IPS-18c (cell line): ENCODE measurements around the gene NRIP1.

Experiments used
- H3K4me3 ChIP-seq: 2 replicates; pipeline ENCODE4 v1.7.0; 2013; ENCODE audit warnings: low read depth, mild to moderate bottlenecking, low read length, moderate library complexity; ENCODE audit not compliant: insufficient read depth
- H3K9me3 ChIP-seq: one replicate; pipeline ENCODE4 v1.6.1; 2013; ENCODE audit warnings: mild to moderate bottlenecking, low read length, moderate library complexity; ENCODE audit not compliant: control insufficient read depth, insufficient read depth

The NRIP1 gene

DNA sequence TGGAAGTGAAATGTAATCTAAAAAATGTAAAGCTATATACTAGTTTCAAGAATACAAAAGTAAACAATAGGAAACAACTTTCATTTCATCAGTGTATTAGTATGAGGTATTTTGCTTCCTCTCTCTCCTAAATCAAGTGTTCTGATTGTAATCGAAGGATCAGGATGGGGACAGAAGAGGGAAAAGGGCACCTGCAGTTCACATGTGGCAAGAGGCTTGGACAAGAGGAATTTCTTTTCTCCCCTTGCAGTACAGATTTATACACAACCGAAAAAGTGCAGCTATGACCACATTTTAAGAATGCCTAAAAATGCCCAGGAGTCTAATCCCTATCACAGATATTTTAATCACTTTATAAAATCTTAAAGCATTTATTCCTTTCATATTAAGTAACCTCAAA, 63.7 kb downstream of the NRIP1 start:
- Histone ChIP-seq H3K4me3 (no peak overlapping the region), H3K9me3 (no peaks in the 10 kb centered on the region)

DNA sequence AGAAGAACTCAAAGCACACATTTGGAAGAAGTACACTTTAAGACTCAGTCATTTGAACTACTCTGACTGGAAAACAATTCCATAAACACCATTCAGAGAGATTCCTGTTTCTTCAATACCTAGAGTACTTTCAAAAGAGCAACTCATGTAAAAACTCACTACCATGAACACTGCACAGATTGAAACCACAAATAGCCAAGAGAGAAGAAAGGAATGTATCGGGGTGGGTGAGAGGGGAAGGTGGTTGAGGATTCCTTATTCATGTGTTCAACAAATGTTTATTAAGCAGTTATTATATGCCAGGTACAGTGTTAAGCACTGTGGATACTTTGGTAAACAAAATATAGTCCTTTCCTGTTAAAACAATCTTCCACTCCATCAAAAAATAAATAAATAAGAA, 64.7 kb downstream of the NRIP1 start:
- no peaks in the 10 kb centered on the region for H3K9me3 ChIP-seq
- H3K4me3 ChIP-seq, result no peak overlapping the region

DNA sequence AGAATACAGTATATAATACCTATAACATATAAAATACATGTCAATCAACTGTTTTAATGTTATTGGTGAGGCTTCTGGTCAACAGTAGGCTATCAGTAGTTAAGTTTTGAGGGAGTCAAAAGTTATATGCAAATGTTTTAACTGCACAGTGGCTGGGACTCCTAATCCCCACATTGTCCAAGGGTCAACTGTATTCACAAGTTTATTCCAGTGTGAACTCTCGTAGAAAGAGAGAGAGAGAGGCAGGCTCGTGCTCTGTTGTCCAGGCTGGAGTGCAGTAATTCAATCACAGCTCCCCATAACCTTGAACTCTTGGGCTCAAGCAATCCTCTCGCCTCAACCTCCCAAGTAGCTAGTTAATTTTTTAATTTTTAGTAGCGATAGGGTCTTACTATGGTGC, 66.0 kb downstream of the NRIP1 start:
- no peaks in the 10 kb centered on the region for H3K9me3 ChIP-seq
- no peak overlapping the region for H3K4me3 ChIP-seq

DNA sequence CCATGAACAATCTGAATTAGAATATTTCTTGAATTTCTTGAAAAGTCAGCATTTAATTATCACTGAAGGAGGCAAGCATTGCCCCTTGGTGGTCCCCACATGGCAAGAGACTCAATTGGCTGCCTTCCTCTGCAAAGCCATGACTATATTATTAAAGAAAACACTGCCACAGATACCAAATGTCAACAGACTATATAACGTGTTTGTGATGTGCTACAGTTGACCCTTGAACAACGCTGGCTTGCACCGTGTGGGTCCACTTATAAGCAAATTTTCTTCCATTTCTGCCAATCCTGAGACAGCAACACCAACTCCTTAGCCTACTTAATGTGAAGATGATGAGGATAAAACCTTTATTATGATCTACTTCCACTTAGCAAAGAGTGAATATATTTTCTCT, 66.5 kb downstream of the NRIP1 start:
- no peak overlapping the region for H3K4me3 ChIP-seq
- no peaks in the 10 kb centered on the region for H3K9me3 ChIP-seq

DNA sequence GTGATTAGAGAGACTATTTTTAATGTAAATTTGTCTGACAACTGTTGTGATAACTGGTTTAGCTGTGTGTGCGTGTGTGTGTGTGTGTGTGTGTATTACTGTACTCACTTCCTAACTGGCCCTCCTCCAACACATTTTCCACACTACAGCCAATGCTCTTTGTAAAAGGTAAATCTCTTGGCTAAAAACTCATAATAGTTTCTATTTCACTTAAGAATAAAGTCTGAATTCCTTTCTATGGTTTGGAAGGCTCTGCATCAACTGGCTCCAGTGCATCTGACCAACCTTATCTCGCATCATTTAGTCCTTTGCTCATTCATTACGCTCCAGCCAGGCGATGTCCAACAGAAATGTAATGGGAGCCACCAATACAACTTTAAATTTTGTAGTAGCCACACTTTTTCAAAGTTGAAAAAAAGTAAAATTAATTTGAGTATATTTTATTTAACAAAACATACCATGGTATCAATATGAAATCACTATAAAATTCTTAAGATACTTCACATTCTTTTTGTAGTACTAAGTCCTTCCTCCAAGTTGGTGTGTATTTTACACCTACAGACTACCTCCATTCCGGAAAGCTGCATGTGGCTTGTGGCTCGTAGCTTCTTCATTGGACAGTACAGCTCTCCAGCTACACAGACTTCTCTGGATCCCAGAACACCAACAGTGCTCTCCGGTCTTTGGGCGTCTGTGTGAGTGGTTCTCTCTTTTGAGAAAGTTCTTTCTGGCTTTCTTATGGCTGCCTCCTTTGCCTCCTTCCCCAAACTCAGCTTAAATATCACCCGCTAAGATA, 68.9 kb downstream of the NRIP1 start:
- Histone ChIP-seq H3K4me3 (no peak overlapping the region), H3K9me3 (no peaks in the 10 kb centered on the region)

DNA sequence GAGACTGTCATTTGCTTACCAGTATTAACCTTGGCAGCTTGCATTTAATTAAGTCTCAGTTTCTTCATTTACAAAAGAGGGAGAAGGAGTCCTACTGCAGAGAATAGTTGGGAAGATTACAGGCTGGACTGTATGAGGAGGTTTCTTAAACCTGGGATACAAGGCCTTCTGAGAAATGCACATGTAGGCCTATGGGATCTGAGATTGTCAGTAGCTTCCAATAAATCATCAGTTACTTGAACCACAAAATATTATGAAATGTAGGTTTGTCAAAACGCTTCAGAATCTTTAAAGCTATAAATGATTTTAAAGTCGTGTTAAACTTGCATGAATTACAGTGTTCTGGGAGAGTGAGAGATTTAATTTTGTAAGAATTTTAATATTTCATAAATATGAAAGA, 69.6 kb downstream of the NRIP1 start:
- Histone ChIP-seq H3K4me3 (no peak overlapping the region), H3K9me3 (no peaks in the 10 kb centered on the region)

DNA sequence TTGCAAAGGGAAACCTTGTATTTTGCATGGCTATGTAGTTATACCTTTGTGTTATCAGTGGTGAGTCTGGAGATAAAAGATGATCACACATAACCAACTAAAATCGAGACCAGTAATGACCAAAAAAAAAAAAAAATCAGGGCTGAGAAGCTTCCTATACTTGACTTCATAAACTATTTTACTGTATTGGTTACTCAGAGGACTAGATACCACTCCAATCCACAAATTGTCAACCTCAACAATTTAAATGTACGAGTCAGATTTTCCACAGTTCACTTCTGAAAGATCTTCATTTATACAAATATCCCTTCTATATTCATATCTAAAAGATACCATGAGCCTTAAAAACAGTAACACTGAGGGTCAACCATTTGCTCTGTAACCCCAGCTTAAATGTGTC, 71.7 kb downstream of the NRIP1 start:
- Histone ChIP-seq H3K4me3 (no peak overlapping the region), H3K9me3 (no peaks in the 10 kb centered on the region)

DNA sequence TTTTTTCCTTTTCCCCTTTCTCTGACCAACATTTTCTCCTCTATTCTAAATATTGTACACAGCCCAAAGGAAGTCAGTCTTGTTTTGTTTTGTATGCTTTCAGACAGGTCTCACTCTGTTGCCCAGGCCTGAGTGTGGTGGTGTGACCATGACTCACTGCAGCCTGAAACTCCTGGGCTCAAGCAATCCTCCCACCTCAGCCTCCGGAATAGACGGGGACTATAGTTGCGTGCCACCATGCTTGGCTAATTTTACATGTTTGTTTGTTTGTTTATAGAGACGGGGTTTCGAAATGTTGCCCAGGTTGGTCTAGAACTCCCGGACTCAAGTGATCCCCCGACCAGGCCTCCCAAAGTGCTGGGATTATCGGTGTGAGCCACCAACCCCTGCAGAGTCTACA, 72.8 kb downstream of the NRIP1 start:
- Histone ChIP-seq H3K4me3 (no peak overlapping the region), H3K9me3 (no peaks in the 10 kb centered on the region)

DNA sequence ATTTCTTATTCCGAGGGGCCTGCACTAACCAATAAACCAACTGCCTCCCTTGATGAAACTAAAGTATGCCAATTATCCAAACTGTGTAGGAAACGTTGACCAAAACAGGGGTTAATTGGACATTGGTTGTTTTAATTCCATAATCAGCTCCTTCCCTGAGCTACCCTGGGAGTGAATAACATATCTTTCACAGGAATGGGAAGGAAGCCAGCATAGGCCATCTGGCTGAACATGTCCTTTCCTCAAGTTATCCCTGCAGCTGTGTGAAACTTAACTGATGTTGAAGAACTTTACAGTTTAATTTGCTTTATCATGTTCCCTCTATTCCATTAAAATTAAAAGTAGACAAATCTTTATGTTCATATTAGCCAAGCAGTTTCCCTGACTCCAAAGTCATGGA, 75.4 kb downstream of the NRIP1 start:
- no peak overlapping the region for H3K4me3 ChIP-seq
- no peaks in the 10 kb centered on the region for H3K9me3 ChIP-seq

DNA sequence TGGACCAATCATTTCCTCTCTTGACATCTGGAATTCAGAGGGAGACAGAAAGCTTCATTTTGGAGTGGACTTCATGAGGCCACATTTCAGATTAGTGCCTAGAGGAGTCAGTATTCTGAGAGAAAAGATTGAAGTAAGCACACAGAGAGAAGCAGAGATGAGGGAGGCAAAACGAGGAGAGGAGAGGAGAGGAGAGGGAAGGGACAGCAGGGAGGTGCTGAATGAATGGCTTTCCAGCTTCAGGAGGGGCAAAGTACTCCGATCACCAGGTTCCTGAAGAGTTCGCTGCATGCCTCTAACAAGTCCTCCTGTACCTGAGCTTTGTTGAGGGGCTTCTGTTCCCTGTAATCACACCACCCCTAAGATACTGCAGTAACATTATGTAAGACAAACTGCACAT, 76.0 kb downstream of the NRIP1 start:
- Histone ChIP-seq H3K4me3 (no peak overlapping the region), H3K9me3 (no peaks in the 10 kb centered on the region)

DNA sequence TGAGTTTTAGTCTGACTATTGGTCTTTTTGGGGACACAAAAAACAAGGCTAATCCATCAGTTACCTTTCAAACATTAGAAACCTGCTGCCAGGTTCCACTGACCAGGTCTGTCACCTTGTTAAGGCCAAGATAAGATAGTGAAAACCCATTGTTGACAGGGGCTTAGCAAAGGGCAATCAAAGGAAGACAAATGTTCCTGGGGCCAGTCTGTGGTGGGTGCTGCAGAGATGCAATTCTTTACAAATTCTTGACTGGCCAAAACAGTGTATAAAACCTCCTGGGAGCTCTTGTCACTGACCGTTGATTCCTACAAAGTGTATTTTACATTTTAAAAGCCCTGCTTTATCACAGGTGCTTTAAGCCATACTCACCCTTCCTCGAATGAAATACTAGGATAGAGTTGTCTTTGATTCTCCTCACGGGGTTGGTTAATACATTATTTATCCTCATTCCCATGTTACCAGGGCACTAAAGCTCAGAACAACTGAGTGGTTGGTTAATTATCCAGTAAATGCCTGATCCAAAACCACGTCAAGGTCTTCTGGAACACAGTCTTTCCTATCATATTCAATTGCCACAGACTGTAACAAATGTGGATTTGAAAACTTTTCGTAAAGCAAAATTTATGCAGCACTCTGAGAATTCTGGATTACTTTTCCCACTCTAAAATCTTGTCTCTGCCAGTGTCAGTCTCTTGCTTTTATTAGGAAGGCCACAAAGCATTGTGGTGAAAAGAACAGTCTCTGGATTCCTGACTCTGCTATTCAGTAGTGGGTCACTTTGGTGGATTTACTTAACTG, 77.2 kb downstream of the NRIP1 start:
- Histone ChIP-seq H3K4me3 (no peak overlapping the region), H3K9me3 (no peaks in the 10 kb centered on the region)

DNA sequence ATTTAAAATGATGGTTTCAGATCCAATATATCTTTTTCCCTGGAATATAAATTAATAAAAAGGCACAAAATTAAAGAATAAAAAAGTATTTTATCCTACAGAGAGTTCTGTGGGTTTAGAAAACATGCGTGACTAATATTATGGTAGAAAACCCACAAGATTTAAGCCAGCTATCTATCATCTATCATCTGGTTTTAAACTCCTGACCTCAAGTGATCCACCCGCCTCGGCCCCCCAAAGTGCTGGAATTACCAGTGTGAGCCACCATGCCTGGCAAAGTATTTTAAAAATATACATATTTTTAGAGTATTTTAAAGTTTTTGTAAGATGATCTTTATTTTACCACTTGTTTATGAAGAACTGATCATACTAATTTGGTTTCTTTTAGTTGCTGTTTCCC, 79.5 kb downstream of the NRIP1 start:
- H3K9me3 ChIP-seq, result no peaks in the 10 kb centered on the region
- no peak overlapping the region for H3K4me3 ChIP-seq

DNA sequence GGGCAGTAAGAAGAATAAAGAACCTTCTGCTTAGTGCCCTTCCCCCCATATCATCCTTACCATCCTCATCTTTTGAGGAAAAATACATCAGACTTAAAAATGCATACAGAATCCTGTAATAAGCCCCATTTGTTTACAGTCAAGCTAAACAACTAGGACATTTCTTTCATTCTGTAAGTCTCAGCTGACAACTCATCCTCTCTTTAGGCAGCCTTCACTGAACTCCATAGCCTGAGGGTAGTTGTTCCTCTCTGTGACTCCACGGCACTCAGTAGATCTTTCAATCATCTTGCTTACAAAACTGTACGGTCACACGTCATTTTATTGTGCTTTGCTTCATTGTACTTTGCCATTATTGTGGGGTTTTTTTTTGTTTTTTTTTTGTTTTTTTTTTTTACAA, 82.5 kb downstream of the NRIP1 start:
- Histone ChIP-seq H3K4me3 (no peak overlapping the region), H3K9me3 (no peaks in the 10 kb centered on the region)

DNA sequence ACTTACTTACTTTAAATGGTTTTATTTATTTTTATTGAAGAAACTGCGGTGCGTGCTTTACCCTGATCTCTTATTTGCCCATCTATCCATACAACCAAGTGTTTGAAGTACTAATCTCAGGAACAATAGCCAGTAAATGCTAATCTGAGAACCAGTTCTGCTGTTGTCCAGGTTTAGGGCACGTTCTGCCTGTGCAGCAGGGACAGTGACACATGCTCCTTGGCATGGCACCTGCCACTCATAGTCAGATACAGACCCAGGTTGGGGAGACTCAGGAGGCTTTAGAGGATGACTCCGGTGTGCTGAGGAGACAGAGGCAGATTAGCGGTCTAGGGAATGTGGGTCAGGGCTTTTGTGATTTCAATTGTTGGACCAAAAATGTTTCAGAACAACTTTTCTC, 83.6 kb downstream of the NRIP1 start:
- H3K4me3 ChIP-seq, result no peak overlapping the region
- H3K9me3 ChIP-seq, result no peaks in the 10 kb centered on the region

DNA sequence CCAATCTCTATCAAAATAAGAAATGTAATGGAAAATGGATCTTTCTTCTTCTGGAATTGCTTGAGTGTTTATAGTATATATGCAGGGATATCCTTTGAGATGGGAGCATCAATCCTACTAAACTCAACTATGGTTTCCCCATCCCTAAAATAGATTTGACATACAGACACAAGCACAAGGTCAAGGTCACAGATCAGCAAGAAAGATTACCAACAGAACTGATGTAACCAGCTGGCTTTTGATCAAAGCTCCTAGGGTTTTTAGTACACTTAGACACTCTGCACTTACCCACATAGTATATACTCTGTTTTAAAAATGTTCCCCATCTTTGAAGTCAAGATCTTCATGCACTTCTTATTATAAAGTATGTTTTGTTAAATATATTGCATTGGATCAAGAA, 85.5 kb downstream of the NRIP1 start:
- H3K9me3 ChIP-seq, result no peaks in the 10 kb centered on the region
- no peak overlapping the region for H3K4me3 ChIP-seq

DNA sequence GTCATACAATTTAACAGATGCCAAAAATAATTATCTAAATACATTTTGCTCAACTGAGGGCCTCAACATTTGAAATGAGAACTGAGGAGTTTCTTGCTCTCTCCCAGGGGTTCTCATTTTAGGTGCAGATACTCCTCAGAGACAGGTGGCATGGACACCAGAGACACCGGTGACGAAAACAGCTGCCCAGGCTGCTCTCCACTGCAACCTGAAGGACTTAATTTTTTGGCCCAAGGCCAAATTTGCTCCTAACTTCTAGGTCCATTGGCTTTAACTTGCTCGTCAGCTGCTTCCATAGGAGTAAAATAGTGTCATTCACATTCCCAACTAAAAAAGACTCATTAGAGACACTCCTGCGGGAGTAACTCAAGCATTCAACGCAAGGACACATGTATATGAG, 87.0 kb downstream of the NRIP1 start:
- no peak overlapping the region for H3K4me3 ChIP-seq
- H3K9me3 ChIP-seq, result no peaks in the 10 kb centered on the region

DNA sequence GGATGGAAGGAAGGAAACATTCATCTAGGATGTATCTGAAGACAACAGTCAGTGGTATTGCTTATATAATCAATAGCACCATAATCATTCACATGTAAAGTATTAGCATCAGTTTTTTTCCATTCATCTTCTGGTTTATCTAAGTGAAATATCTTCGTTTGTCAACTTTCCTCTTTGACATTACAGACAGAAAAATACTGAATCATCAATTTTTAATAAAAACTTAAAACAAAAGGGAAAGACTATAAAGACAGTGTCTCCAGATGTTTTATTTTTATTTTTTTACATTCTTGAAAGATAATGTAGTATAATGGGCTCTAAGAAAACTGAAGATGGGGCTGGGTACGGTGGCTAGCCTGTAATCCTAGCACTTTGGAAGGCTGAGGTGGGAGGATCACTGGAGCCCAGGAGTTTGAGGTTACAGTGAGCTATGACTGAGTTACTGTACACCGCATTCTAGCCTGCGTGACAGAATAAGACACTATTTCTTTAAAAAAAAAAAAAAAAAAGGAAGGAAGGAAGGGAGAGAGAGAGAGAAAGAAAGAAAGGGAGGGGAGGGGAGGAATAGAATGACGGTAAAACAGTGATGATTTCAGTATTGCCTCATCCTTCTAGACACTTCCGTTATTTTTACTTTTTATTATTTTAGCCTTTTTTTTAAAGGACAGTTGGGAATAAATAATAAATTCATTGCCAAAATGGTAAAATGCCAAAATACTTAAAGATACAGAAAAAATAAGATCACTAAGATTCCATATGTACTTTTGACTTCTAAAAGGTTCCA, 89.5 kb downstream of the NRIP1 start:
- Histone ChIP-seq H3K4me3 (no peak overlapping the region), H3K9me3 (no peaks in the 10 kb centered on the region)

DNA sequence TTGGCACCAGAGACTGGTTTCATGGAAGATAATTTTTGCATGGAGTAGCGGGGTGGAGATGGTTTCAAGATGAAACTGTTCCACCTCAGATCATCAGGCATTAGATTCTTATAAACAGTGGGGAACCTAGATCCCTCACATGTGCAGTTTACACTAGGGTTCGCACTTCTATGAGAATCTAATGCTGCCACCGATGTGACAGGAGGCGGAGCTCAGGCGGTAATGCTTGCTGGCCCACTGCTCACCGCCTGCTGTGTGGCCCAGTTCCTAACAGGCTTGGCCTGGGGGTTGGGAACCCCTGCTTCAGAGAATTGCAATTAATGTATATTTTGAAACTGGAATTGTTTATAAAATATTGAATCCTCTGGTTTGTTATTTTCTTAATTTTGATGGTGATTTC, 92.1 kb downstream of the NRIP1 start:
- Histone ChIP-seq H3K9me3 (no peaks in the 10 kb centered on the region), H3K4me3 (no peak overlapping the region)
